ENCODE measurements around the gene PSME2.

Gene PSME2

GRCh38 chr14:24182110-24182882 lies 35.9 kb upstream of the PSME2 start:
- peak overlapping the region in 1 of 3 experiments; percentile 63 for H3K27ac Mint-ChIP-seq
- H3K36me3 Mint-ChIP-seq (ENCODE audit: low read depth), result peaks cover 35% of the 10 kb centered on the region
- H3K4me3 Mint-ChIP-seq, result no peak overlapping the region
- peaks cover 13% of the 10 kb centered on the region for H3K4me1 Mint-ChIP-seq
- no peaks in the 10 kb centered on the region for H3K27me3 Mint-ChIP-seq (ENCODE audit: low read depth)
- no peak for TF ChIP-seq CTCF (IDR thresholded peaks at IDR 0.05; ENCODE audit: unreplicated experiment in 3 of 3)
- no peaks in the 10 kb centered on the region for H3K9me3 Mint-ChIP-seq

GRCh38 chr14:24181371-24182077 lies 35.1 kb upstream of the PSME2 start:
- Mint-ChIP-seq H3K4me3 (no peak overlapping the region), H3K27ac (peak overlapping the region in 1 of 3 experiments; percentile 98), H3K4me1 (peaks cover 10% of the 10 kb centered on the region), H3K9me3 (no peaks in the 10 kb centered on the region), H3K36me3 (ENCODE audit: low read depth) (peaks cover 39% of the 10 kb centered on the region), H3K27me3 (ENCODE audit: low read depth) (no peaks in the 10 kb centered on the region)
- TF ChIP-seq CTCF (IDR thresholded peaks at IDR 0.05; ENCODE audit: unreplicated experiment in 3 of 3), result no peak

GRCh38 chr14:24179961-24180796 lies 33.8 kb upstream of the PSME2 start:
- Mint-ChIP-seq H3K36me3 (ENCODE audit: low read depth) (peaks cover 41% of the 10 kb centered on the region), H3K27ac (peak overlapping the region; percentile 97 to 98 (median 97)), H3K4me1 (peaks cover 10% of the 10 kb centered on the region), H3K9me3 (no peaks in the 10 kb centered on the region), H3K4me3 (peak overlapping the region in 1 of 3 experiments; percentile 11), H3K27me3 (ENCODE audit: low read depth) (no peaks in the 10 kb centered on the region)
- no peak for TF ChIP-seq CTCF (IDR thresholded peaks at IDR 0.05; ENCODE audit: unreplicated experiment in 3 of 3)

GRCh38 chr14:24179294-24179960 lies 33.0 kb upstream of the PSME2 start:
- H3K36me3 Mint-ChIP-seq (ENCODE audit: low read depth), result peaks cover 48% of the 10 kb centered on the region
- TF ChIP-seq CTCF (IDR thresholded peaks at IDR 0.05; ENCODE audit: unreplicated experiment in 3 of 3), result no peak
- H3K4me3 Mint-ChIP-seq, result peak overlapping the region in 1 of 3 experiments; percentile 11
- H3K4me1 Mint-ChIP-seq, result peaks cover 10% of the 10 kb centered on the region
- no peaks in the 10 kb centered on the region for H3K27me3 Mint-ChIP-seq (ENCODE audit: low read depth)
- no peaks in the 10 kb centered on the region for H3K9me3 Mint-ChIP-seq
- H3K27ac Mint-ChIP-seq, result peak overlapping the region; percentile 97 to 98 (median 97)

- Mint-ChIP-seq H3K27me3 (ENCODE audit: low read depth) (no peaks in the 10 kb centered on the region), H3K4me3 (no peak overlapping the region), H3K27ac (peak overlapping the region; percentile 97 to 98 (median 97)), H3K4me1 (peaks cover 10% of the 10 kb centered on the region), H3K36me3 (ENCODE audit: low read depth) (peaks cover 49% of the 10 kb centered on the region), H3K9me3 (no peaks in the 10 kb centered on the region)
- no peak for TF ChIP-seq CTCF (IDR thresholded peaks at IDR 0.05; ENCODE audit: unreplicated experiment in 3 of 3)
Measured at GRCh38 chr14:24178399-24179178, 32.2 kb upstream of the PSME2 start.
